Measurements from ENCODE around the gene USP36.
"Not testable (repeated sequence)": the region's sequence is repeated elsewhere in the genome, so short reads cannot be mapped to it uniquely, and the experiment has no call there.

The USP36 gene

DNA sequence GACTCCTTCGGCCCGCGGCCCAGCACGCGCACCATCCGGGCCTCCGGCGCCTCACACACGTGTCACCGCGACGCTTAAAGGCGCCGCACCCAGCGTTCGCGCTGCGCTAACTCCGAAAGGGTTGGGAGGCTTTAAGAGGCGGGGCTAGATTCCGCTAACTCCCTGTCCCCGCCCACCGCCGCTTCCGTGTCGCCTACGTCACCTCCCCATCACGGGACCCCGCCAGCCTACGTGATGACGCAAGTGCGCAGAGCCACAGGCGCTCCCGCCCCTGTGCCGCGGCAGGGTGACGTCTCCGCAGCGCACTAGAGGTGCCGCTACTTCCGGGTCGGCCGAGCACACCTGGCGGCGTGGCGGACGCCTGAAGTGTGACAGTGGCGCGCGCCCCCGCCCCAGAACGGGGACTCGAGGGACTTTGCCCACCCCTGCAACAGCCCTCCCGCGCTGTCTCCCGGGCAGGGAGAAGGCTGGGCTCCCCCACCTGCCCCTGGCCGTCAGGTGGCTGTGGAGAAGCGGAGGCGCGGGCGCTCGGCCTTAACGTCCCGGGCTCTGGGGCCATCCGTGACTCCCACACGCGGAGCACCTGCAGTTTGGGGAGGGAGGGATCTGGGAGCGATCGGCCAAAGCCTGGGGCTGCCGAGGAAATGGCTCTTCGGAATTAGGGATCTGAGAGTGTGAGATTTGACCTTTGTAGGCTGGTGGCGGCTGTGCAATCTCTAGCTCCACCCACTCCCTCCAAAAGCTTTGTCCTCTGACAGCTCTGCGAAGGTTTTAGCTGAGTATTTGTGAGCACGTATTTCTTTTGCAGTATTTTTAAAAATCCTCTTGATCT, at the start of gene USP36:
Gene USP36, minus strand, starts transcription at position 35 of the 832 bp plus-strand sequence. CDS start 4,451 bp downstream, outside the sequence.
- FAIRE-seq: no peak
- TF ChIP-seq, protein P1, sequence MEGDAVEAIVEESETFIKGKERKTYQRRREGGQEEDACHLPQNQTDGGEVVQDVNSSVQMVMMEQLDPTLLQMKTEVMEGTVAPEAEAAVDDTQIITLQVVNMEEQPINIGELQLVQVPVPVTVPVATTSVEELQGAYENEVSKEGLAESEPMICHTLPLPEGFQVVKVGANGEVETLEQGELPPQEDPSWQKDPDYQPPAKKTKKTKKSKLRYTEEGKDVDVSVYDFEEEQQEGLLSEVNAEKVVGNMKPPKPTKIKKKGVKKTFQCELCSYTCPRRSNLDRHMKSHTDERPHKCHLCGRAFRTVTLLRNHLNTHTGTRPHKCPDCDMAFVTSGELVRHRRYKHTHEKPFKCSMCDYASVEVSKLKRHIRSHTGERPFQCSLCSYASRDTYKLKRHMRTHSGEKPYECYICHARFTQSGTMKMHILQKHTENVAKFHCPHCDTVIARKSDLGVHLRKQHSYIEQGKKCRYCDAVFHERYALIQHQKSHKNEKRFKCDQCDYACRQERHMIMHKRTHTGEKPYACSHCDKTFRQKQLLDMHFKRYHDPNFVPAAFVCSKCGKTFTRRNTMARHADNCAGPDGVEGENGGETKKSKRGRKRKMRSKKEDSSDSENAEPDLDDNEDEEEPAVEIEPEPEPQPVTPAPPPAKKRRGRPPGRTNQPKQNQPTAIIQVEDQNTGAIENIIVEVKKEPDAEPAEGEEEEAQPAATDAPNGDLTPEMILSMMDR (IDR thresholded peaks at IDR 0.05; ENCODE audit: insufficient read depth, missing control alignments): no peak
- DNase-seq (ENCODE audit: insufficient read length, low spot score): peak; percentile 91

DNA sequence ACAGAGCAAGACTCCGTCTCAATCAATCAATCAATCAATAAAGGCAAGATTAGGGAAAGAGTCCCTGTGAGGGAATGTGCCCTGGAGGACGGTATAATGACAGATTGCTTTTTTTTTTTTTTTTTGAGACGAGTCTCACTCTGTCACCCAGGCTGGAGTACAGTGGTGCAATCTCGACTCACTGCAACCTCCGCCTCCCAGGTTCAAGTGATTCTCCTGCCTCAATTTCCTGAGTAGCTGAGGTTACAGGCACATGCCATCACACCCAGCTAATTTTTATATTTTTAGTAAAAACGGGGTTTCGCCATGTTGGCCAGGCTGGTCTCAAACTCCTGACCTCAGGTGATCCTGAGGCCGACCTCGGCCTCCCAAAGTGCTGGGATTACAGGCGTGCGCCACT, 49.5 kb upstream of the USP36 start:
- DNase-seq (ENCODE audit: insufficient read length, low spot score); FAIRE-seq: not testable (repeated sequence)

DNA sequence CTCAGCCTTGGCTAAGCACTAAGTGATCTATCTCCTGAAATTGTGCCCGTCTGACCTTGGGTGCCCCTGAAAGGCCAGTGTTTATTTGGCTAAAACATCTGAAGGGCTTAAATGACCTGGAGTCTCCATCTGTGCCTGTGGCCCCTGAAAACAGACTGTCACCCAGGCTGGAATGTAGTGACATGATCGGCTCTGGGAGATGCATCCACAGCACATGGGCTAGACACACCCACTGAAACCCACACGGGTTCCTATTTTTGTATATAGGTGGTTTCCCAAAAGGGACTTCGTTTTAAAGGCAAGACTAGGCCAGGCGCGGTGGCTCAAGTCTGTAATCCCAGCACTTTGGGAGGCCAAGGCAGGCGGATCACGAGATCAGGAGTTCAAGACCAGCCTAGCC, 48.9 kb upstream of the USP36 start:
- no peak for DNase-seq (ENCODE audit: insufficient read length, low spot score)
- no peak for FAIRE-seq
- TF ChIP-seq, protein P1 (IDR thresholded peaks at IDR 0.05; ENCODE audit: insufficient read depth, missing control alignments): no peak

DNA sequence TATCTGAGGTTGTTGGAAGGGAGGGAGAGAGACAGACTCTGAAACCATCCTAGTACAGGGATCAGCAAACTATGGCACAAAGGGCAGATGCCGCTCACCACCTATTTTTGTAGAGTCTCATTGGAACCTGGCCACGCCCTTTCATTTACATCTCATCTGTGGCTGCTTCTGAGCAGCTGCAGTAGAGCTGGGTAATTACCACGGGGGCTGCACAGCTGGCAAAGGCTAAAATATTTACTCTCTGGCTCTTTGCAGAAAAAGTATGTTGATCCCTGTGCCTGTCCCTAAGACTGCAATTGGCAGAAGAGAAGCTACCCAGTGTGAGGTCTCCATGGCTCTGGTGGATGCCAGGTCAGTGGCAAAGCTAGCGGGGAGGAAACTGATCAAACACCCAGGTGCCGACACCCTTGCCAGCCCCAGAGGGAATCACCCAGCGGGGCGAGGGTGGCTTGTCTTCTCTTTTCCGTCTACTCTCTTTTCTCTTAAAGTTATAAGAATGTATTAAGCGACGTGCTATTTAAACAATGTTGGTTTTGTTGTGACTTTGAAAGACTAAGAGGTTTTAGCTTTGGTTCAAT, 48.4 kb upstream of the USP36 start:
- no peak for DNase-seq (ENCODE audit: insufficient read length, low spot score)
- no peak for FAIRE-seq
- TF ChIP-seq, protein P1 (IDR thresholded peaks at IDR 0.05; ENCODE audit: insufficient read depth, missing control alignments): no peak

DNA sequence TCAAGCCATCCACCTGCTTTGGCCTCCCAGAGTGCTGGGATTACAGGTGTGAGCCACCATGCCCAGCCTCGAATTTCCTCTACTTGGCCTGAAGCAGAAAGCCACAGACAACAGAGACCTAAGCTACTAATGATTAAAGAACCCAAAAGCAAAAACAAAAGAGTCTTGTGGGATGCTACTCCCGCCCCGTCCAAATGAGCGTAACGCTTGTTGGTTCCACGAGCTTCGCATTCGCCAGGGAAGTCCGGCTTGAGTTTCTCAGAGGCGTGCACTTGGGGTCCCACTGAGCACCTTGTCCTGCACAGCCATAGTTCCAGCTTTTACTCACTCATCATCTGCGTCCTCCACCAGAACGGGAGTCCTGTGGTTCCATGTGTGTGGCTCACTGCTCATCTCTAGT, 46.3 kb upstream of the USP36 start:
- TF ChIP-seq, protein P1 (IDR thresholded peaks at IDR 0.05; ENCODE audit: insufficient read depth, missing control alignments): no peak
- FAIRE-seq: no peak

DNA sequence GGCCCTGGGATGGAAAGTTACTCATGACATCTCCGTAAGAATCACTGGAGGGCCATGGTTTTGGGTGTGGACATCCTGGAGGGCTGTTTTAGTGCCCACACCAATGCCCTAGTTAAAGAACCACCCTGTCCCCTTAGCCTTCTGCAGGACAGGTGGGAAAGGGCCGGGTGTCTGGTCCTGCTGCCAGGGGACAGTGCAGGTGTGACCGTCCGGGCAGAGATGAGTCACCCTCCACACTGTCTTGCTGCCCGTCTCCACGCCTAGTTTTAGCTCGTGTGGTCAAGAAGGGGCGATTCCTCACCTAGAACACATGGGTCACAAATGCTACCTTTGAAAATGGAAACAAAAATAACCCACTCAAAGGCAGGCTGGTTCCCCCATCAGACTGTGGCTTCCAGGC, 45.3 kb upstream of the USP36 start:
- TF ChIP-seq, protein P1 (IDR thresholded peaks at IDR 0.05; ENCODE audit: insufficient read depth, missing control alignments): no peak
- FAIRE-seq (no peak), DNase-seq (ENCODE audit: insufficient read length, low spot score) (no peak)

More for the DNA sequence above, 46.3 kb upstream of the USP36 start:
- no peak for DNase-seq (ENCODE audit: insufficient read length, low spot score)

DNA sequence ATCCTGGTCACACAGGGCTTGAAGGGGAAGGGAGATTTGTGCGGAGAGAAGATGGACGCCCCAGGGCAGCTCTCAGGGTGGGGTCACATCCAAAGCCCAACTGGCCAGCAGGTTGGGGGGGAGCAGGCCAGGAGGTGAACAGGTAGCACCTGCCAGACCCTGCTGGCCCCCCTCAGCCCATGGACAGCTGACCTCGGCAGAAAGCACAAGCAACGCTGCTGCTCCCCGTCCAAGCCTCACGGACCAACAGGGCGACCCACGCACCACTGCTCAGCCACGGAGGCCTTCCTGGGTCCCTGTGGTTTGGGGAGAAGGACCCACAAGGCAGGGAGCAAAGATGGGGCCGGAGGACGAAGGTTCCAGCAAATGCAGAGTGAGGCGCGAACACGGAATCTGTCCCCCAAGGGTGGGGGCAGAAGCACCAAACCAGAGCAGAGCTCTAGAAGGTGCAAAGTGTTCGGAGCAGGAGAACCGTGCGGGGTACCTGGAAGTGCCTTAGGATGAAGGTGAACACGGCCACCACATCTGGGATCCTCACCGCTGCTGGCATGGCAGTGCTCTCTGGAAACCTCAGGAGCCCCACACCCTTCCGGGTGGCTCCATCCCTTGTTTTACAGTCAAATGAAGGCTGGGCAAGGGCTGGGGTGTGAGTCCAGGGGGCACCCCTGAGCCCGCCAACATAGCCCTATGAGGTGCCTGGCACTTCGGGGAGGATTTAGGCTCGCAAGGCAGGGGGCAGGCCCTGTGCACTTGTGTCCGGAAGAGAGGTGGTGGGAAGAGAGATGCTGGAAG, 44.5 kb upstream of the USP36 start:
- FAIRE-seq (no peak), DNase-seq (ENCODE audit: insufficient read length, low spot score) (no peak)
- TF ChIP-seq, protein P1 (IDR thresholded peaks at IDR 0.05; ENCODE audit: insufficient read depth, missing control alignments): no peak

Measured in D721Med (cell line).